GM08714 (cell line): ENCODE data around the gene BRDT.

Experiments
- H3K4me3 ChIP-seq: fragments of 200-500 bp; sonication (Bioruptor generic); 2 replicates; pipeline ENCODE4 v1.5.1; 2014; ENCODE audit warnings: mild to moderate bottlenecking, low read length, inconsistent platforms
- ZNF274 ChIP-seq: IDR thresholded peaks from 2 replicates; pipeline ENCODE4 v1.6.1; 2012; ENCODE audit warnings: mild to moderate bottlenecking, low read depth, low read length

The BRDT gene

DNA sequence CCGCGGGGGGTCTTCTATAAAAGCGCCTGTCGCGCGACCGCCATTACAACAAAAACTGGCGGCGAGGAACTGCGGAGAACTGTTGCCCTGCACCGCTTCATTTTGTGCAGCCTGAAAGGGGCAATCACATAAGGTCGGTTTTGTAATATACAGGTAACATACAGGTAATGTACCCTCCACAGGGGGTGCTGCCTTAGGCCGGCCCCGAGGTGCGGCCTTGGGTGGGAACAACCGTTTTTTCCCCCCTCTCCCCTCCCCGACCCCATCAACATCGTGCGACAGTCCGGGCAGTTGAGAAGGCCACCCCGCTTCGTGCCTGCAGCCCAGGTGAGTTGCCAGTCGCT lies at the start of gene BRDT:
Gene BRDT (plus strand): TSS at position 46 of the 344 bp plus-strand sequence. CDS start 13,354 bp downstream, outside the sequence.
- TF ChIP-seq ZNF274: no peak
- no peak within 1 kb of the TSS for H3K4me3 ChIP-seq

GRCh38 chr1:91900562-91900961 lies 48.6 kb upstream of the BRDT start:
- TF ChIP-seq ZNF274: no peak
- no peak overlapping the region for H3K4me3 ChIP-seq

GRCh38 chr1:91901231-91901630 lies 48.0 kb upstream of the BRDT start:
- H3K4me3 ChIP-seq: no peak overlapping the region
- no peak for TF ChIP-seq ZNF274

- no peak for TF ChIP-seq ZNF274
- H3K4me3 ChIP-seq: no peak overlapping the region
These were observed 36.9 kb upstream of the BRDT start for GRCh38 chr1:91912266-91912665.

DNA sequence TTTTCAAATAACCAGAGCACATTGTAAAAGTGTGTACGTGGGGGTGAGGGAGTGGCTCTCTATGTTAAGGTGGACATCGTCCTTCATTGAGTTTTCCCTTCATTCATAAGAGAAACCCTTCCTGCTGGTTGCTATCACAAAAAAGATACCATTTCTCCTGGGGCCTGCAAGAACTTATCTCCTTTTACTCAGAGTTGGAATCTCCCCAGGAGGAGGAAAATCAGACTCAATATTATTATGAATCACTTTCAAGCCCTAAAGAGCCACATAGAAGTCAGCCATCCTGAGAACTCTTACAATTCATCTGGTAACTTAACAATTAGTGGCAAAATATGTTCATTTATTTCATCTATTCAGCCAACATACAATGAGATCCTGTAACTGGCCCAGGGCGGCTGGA lies 36.2 kb upstream of the BRDT start:
- no peak overlapping the region for H3K4me3 ChIP-seq
- no peak for TF ChIP-seq ZNF274

GRCh38 chr1:91916046-91916445 lies 33.2 kb upstream of the BRDT start:
- no peak for TF ChIP-seq ZNF274
- no peak overlapping the region for H3K4me3 ChIP-seq

- TF ChIP-seq ZNF274: no peak
- H3K4me3 ChIP-seq: no peak overlapping the region
These were observed 32.3 kb upstream of the BRDT start for GRCh38 chr1:91916811-91917460.

DNA sequence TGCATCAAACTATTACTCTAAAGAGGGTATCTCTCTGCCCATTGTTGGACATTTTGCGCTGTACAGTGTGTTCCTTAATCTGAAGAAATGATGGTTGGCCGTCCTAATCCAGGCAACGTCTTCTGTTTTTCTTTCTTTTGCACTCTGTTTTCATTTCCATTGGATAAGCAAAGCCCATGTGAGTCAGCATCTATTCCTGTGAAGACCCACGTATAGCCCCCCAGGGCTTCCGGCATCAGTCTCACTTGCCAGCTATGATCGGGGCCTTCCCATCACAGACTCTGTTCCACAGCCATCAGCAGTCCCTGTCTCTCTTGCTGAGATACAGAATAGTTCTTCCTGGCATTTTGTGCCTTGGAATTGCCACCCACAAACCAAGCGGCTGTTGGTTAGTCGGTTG lies 29.2 kb upstream of the BRDT start:
- H3K4me3 ChIP-seq: no peak overlapping the region
- TF ChIP-seq ZNF274: no peak

DNA sequence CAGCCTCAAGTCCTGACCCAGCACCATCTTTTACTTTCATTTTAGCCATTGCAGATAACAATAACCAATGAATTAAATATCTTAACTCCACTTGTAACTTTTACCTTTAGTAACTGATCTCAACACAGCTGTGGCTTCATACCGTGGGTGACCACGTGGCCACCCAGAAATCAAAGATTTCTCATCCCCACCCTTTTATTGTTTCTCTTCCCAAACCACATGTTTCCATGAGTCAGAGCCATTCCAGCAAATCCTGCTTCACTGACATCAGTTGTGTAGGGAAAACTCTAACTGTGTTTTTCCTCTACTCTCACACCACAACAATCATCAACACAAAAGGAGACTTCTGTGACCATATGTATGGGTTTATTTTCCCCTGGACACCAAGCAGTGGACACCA lies 25.1 kb upstream of the BRDT start:
- no peak overlapping the region for H3K4me3 ChIP-seq
- TF ChIP-seq ZNF274: no peak

GRCh38 chr1:91925644-91926435 lies 23.4 kb upstream of the BRDT start:
- no peak overlapping the region for H3K4me3 ChIP-seq
- TF ChIP-seq ZNF274: no peak

GRCh38 chr1:91928026-91928425 lies 21.2 kb upstream of the BRDT start:
- H3K4me3 ChIP-seq: no peak overlapping the region

GRCh38 chr1:91929250-91929649 lies 20.0 kb upstream of the BRDT start:
- H3K4me3 ChIP-seq: no peak overlapping the region
- no peak for TF ChIP-seq ZNF274

More at GRCh38 chr1:91928026-91928425, 21.2 kb upstream of the BRDT start:
- no peak for TF ChIP-seq ZNF274

DNA sequence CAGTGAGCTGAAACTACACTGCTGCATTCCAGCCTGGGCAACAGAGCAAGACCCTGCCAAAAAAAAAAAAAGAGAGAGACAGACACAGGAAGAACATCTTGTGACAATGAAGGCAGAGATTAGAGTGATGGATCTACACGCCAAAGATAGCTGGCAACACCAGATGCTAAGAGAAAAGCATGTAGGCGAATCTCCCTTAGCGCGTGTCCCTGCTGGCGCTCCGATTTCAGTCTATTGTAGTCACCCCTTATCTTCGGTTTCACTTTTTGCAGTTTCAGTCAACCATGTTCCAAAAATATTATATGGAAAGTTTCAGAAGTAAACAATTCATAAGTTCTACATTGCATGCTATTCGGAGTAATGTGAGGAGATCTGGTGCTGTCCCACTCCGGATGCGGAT lies 11.6 kb upstream of the BRDT start:
- no peak overlapping the region for H3K4me3 ChIP-seq
- TF ChIP-seq ZNF274: no peak

GRCh38 chr1:91940496-91940895 lies 8.7 kb upstream of the BRDT start:
- no peak for TF ChIP-seq ZNF274
- H3K4me3 ChIP-seq: no peak overlapping the region

- no peak overlapping the region for H3K4me3 ChIP-seq
- TF ChIP-seq ZNF274: no peak
These were observed 5.1 kb upstream of the BRDT start for GRCh38 chr1:91944087-91944486.
